ENCODE results near the gene BBS1.
"Not testable (repeated sequence)": the region's sequence is repeated elsewhere in the genome, so short reads cannot be mapped to it uniquely, and the experiment has no call there.

The BBS1 gene

DNA sequence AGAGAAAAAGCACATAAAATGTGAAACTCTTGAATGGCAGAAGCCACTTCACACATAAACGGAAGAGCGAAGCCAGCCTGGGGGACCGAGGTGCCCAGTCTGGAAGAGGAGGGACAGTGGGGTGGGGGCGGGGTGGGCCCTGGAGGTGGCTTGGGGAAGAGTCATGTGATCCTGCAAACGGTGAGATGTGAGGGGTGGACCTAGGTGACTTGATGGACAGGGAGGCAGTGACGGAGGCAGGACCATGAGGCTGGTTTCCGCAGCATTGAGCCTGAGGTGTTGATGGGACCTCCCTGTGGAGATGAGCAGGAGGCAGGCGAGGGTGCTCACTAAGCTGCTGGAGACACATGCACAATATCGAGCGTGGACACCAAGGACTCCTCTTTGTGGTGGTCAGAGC, 18.6 kb downstream of the BBS1 start:
- no peak for DNase-seq

DNA sequence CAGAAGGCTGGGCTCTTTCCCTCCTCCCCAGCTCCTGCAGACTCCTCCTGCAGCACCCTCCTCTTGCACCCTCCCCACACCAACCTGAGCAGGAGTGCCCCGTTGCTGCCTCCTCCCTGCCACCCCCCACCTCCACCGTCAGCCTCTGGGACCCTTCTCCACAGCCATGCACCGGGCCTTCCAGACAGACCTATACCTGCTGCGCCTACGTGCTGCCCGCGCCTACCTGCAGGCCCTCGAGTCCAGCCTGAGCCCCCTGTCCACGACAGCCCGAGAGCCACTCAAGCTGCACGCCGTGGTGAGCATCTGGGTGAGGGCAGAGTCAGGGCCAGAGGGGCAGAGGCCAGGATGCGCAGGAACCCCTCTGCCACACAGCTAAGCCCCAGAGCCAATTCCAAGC, 19.2 kb downstream of the BBS1 start:
- no peak for DNase-seq

DNA sequence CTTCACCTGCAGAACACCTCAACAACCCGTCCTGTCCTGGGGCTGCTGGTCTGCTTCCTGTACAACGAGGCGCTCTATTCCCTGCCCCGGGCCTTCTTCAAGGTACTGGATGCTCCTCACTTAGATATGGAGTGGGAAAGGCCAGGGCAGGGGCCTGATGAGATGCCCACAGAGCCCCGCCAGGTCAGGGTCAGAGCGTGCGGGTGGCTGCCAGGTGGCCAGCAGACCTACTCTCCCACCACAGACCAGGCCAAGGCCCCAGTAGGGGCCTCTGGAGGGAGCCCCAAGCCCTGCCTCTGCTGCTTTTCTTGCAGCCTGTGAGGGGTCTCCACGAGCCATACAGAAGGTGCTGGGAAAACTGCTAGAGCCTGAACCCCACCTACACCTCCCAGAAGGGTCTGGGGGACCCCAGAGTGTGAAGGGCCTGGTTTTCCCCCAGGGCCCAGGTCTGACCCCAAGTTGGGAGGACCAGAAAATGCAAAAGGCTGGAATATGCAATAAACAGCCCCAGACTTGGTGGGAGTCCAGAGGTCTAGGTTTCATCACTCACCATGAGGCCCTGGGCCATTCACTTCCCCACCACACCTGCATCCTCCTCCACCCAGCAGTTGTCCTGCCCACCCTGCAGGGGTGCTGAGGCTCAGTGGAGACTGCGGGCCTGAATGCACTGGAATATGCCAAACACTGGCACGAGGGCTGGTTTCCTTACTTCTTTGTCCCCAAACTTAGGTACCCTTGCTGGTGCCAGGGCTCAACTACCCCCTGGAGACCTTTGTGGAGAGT, 20.7 kb downstream of the BBS1 start:
- no peak for DNase-seq

DNA sequence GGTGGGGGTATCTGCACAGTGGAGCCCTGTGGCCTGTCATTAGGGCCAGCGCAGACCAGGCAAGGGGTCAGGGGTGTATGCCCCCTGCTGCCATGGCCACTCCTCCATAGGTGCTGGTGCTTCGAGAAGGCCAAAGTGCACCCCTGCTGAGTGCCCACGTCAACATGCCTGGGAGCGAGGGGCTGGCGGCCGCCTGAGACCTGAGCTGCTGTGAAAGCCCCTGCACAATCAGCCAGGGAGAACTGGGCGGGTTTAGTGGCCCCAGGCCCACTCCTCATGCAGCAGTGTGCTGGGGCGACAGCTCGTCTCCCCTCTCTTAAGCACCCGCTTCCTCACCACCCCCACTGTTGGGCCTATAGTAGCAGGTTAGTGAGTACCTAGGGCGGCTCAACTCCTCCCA, 21.4 kb downstream of the BBS1 start:
- DNase-seq, result no peak

- DNase-seq, result no peak
These were observed 22.3 kb downstream of the BBS1 start for GRCh38 chr11:66532784-66533183.

- DNase-seq, result no peak
These were observed 28.9 kb downstream of the BBS1 start for GRCh38 chr11:66539170-66539869.

DNA sequence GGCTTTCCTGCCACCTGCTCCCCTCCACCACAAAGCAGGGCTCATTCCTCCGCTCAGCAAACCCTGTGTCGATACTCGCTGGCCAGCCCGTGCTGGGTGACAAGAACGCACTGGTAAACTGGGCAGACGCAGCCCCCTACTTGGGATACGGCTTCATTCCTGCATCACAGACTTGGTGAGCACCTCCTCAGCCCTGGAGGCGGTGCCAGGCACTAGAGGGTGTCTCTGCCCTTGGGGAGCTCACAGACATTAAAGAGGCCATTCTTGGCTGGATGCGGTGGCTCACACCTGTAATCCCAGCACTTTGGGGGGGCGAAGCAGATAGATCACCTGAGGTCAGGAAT, 29.4 kb downstream of the BBS1 start:
- DNase-seq, result no peak

DNA sequence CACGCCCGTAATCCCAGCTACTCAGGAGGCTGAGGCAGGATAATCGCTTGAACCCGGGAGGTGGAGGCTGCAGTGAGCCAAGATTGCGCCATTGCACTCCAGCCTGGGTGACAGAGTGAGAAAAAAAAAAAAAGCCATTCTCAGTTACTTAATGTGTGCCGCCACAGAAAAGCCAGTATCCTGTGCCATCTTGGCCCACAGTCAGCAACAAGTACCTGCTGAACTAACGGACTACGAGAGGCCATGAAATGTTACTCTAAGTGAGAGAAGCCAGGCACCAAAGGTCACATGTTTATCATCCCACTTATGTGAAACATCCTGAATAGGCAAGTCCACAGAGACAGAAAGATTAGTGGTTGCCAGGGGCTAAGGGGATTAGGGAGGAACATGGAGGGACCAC, 30.2 kb downstream of the BBS1 start:
- not testable (repeated sequence) for DNase-seq

GRCh38 chr11:66541892-66542291, 31.5 kb downstream of the BBS1 start:
- no peak for DNase-seq

GRCh38 chr11:66542362-66542761, 31.9 kb downstream of the BBS1 start:
- no peak for DNase-seq

DNA sequence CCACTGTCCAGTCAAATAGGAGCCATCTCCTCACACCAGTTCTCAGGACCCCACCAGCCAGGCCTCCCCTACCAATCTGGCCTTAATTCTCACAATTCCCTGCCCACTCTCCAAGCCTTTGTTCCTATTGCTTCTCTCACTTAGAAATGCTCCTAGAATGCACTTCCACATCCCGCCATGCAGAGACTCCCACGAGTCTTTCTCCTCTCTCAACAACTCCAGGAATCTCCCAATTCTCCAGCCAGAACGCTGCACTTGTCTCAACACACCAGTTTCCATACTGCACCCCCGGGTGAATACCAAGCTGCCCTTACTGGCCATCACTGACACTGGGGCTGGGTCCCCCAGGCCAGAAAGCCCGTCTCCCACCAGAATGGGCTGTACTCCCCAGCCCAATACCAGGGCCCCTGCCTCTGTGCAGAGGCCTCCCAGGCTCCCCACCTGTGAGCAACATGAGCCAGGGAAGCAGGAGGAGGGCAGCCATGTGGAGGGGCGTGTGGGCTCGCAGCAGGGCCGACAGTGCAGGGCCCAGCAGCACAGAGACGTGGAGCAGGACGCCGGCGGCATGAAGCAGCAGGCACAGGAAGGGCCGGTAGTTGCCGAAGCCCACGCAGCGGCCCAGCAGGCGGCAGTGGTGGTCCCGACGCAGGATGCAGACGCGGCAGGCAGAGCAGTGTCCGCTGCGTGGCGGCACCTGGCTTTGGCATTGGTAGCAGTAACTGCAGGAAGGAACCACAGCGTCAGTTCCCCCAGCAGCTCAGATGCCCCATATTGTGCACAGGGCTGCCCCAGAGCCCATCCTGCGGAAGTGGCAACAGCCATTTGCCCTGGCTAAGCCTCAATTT, 33.0 kb downstream of the BBS1 start:
- DNase-seq, result peak; percentile 80

GRCh38 chr11:66544952-66545351, 34.5 kb downstream of the BBS1 start:
- not testable (repeated sequence) for DNase-seq

DNA sequence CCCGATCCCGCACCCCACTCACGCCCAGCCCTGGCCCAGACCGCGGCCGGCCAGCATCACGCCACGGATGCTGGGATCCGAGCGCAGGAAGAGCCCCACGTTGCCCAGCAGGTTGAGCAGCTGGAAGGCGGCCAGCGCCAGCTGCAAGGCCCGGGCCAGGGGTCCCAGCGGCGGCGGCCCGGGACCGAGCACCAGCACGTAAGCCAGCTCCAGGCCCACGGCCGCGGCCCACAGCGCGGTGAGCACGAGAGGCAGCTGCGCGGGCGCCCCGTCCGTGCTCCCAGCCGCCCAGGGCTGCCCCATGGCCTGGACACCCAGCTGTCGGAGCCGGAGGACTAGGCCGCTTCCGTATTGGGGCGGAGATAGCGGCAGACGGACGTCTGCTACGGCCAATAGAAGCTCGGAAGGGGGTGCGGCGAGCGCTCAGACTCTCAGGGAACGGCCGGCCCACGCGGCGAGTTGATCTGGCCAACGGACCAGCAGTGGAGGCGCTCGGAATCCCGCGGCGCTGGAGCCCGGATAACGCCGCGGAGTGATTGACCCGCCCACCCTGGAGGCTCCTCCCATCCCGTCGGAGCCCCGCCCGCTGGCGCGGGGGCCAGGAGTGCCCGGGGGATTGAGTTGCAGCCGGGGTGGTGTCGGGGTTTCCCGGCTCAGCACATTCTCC, 35.4 kb downstream of the BBS1 start, which contains the start of gene ZDHHC24:
Gene ZDHHC24 (minus strand): TSS at position 348 of the 667 bp plus-strand sequence. CDS start 45 bp downstream, at position 303.
- DNase-seq, result peak; percentile 90

DNA sequence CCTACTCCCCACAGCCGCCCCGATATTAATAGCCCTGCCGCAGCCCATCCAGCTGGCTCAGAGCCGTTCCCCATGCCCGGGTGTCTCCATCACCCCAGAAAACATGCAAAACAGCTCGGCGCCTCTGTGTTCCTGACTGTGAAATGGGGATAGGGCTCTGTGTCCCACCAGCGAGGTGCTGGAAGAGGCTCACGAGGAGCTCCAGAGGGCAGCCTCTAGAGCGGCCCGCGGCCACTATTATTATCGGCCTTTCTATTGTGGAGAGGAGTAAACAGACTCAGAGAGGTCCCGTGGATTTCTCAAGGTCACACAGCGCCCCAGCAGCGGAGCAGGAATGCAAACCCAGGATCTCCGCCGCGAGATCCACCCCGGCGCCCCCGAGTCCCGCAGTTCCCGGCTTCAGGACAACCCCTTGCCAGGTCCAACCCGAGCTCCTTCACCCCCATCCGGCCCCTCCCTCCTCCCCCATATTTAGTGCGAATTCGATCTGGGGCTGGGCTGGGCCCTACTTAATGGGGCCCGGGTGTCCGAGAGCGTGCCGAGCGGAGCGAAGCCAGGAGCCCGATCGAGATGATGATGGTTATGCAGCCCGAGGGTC, 36.0 kb downstream of the BBS1 start, which contains the start of gene ACTN3:
Gene ACTN3 (plus strand): TSS at position 536 of the 598 bp plus-strand sequence. CDS start 35 bp downstream, at position 571.
- no peak for DNase-seq

DNA sequence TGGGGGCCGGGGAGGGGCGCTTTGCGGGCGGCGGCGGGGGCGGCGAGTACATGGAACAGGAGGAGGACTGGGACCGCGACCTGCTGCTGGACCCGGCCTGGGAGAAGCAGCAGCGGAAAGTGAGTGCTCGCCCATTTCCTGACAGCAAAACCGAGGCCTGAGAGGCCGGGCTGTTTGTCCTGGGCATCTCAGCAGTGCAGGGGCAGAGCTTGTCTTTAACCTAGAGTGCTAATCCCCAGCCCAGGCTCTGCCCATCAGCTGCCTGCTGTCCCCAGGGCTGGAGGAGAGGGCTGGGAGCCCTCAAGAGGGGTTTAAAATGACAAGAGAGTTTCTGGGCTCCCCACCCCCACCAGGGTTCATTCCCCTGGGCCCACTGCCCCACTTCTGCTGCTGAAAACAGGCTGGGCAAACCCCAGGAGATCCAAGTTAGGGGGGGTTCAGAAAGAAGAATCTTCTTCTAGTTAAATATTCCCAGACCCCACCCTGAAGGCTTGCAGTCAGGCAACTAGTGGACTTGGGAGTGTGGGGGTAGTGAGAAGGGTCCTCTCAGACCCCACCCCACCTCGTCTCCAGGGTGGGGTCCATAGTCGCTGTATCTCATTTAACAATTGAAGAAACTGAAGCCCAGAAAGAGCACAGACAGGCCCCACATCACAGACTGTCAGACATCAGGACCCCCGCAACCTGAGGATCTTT, 36.7 kb downstream of the BBS1 start:
- no peak for DNase-seq

GRCh38 chr11:66547662-66548009, 37.2 kb downstream of the BBS1 start:
- DNase-seq, result no peak

GRCh38 chr11:66548041-66548440, 37.6 kb downstream of the BBS1 start:
- DNase-seq, result no peak

DNA sequence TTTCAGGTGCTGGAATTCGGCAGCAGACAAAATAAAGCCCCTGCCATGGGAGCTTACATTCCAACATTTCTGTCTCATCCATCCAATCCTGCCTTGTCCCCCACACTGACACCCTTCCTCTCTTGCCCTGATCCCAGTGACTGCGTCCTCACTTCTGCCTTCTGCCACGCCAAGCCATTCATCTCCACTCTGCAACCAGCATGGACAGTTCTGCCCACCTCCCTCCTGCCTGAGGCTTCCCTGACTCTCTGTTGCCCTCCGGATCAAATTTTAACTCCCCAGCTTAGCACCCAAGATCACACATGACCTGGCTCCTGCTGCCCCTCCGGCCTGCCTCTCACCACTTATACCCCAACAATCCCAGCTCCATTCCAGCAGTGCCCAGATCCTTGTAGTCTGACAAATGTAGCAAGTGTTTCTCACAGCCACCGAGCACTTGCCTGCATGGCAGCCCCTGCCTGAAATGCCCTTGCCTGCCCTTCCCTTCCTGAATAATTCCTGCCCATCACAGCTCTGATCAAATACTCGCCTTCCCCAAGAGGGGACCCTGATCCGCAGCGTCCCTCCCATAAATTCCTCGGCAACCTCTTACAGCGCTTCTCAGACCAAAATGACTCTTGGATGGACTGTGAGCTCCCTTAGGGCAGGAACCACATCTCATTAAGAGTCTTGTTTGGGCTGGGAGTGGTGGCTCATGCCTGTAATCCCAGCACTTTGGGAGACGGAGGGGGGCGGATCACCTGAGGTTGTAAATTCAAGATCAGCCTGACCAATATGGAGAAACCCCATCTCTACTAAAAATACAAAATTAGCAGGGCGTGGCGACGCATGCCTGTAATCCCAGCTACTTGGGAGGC, 38.6 kb downstream of the BBS1 start:
- DNase-seq, result no peak

DNA sequence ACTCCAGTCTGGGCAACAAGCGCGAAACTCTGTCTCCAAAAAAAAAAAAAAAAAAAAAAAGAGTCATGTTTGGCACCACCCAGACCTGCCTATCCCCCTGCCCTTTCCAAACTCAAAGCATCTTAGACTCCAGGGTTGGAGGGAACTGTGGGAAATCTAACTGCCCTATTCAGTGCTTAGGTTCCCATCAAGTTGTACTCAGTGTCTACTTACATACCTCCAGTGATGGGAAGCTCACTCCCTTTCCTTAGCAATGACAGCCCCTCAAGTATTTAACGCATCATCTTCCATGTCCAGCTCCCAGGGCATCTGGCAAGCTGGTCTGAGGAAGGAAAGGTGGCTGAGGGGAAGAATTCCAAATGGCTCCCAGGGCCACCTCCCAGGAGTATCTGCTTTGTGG, 39.3 kb downstream of the BBS1 start:
- no peak for DNase-seq

- no peak for DNase-seq
These were observed 40.5 kb downstream of the BBS1 start for GRCh38 chr11:66550887-66551286.

DNA sequence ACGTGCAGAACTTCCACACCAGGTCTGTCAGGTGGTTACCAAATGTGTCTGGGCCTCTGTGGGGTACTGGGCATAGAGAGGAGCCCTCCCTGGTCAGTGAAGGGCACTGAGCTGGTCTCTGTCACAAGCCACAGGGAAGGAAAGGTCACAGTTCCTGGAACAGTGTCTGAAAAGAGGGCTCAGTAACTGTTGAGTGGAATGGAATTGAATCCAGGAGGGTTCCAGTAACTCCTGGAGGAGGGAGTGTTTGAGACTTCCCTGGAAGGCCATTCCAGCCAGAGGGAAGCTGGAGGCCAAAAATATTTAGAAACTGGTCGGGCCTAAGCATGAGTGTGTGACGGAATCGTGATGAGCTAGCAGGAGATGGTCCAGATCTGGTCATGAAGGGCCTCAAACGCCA, 44.2 kb downstream of the BBS1 start:
- DNase-seq, result no peak
